ENCODE data around the gene SLC25A23.

GRCh38 chr19:6494438-6495036 lies 34.9 kb upstream of the SLC25A23 start:
- no peak for TF ChIP-seq POLR2A (IDR thresholded peaks at IDR 0.05)
- TF ChIP-seq CTCF (IDR thresholded peaks at IDR 0.05) = no peak

All from heart left ventricle (tissue), 13 donors.